ENCODE data around the gene UCK2. TPM values are rescaled to one million over a fixed set of nuclear protein-coding genes. Genes with fewer than 3 reads are reported as not detected.

Gene UCK2
- total RNA-seq, 1 donor from 2014 or later: 49.8 TPM

GRCh38 chr1:165892935-165893334, 65.5 kb downstream of the UCK2 start:
- H3K27me3 Mint-ChIP-seq (ENCODE audit: unreplicated experiment): no peaks in the 10 kb centered on the region
- no peak overlapping the region for H3K4me3 Mint-ChIP-seq (ENCODE audit: unreplicated experiment)
- no peak for DNase-seq (ENCODE audit: extremely low spot score, unreplicated experiment)
- TF ChIP-seq CTCF (IDR thresholded peaks at IDR 0.05): no peak
- H3K27ac Mint-ChIP-seq (ENCODE audit: unreplicated experiment): peak overlapping the region; percentile 98
- H3K4me1 Mint-ChIP-seq (ENCODE audit: unreplicated experiment): peaks cover 72% of the 10 kb centered on the region
- no peaks in the 10 kb centered on the region for H3K9me3 Mint-ChIP-seq (ENCODE audit: unreplicated experiment)
- peaks cover 14% of the 10 kb centered on the region for H3K36me3 Mint-ChIP-seq (ENCODE audit: unreplicated experiment)

- Mint-ChIP-seq H3K27ac (ENCODE audit: unreplicated experiment) (peak overlapping the region; percentile 98), H3K9me3 (ENCODE audit: unreplicated experiment) (no peaks in the 10 kb centered on the region), H3K4me3 (ENCODE audit: unreplicated experiment) (no peak overlapping the region), H3K4me1 (ENCODE audit: unreplicated experiment) (peaks cover 76% of the 10 kb centered on the region), H3K27me3 (ENCODE audit: unreplicated experiment) (no peaks in the 10 kb centered on the region), H3K36me3 (ENCODE audit: unreplicated experiment) (peaks cover 14% of the 10 kb centered on the region)
- no peak for TF ChIP-seq CTCF (IDR thresholded peaks at IDR 0.05)
- DNase-seq (ENCODE audit: extremely low spot score, unreplicated experiment): no peak
Measured at GRCh38 chr1:165893507-165893906, 66.1 kb downstream of the UCK2 start.

- peak overlapping the region; percentile 98 for H3K27ac Mint-ChIP-seq (ENCODE audit: unreplicated experiment)
- H3K36me3 Mint-ChIP-seq (ENCODE audit: unreplicated experiment): peaks cover 14% of the 10 kb centered on the region
- DNase-seq (ENCODE audit: extremely low spot score, unreplicated experiment): no peak
- no peaks in the 10 kb centered on the region for H3K9me3 Mint-ChIP-seq (ENCODE audit: unreplicated experiment)
- TF ChIP-seq CTCF (IDR thresholded peaks at IDR 0.05): peak; percentile 39
- peak overlapping the region; percentile 34 for H3K4me3 Mint-ChIP-seq (ENCODE audit: unreplicated experiment)
- peaks cover 87% of the 10 kb centered on the region for H3K4me1 Mint-ChIP-seq (ENCODE audit: unreplicated experiment)
- H3K27me3 Mint-ChIP-seq (ENCODE audit: unreplicated experiment): no peaks in the 10 kb centered on the region
Measured at GRCh38 chr1:165894591-165894990, 67.2 kb downstream of the UCK2 start.

- H3K4me1 Mint-ChIP-seq (ENCODE audit: unreplicated experiment): peaks cover 87% of the 10 kb centered on the region
- no peaks in the 10 kb centered on the region for H3K27me3 Mint-ChIP-seq (ENCODE audit: unreplicated experiment)
- DNase-seq (ENCODE audit: extremely low spot score, unreplicated experiment): no peak
- no peak for TF ChIP-seq CTCF (IDR thresholded peaks at IDR 0.05)
- peaks cover 14% of the 10 kb centered on the region for H3K36me3 Mint-ChIP-seq (ENCODE audit: unreplicated experiment)
- no peaks in the 10 kb centered on the region for H3K9me3 Mint-ChIP-seq (ENCODE audit: unreplicated experiment)
- peak overlapping the region; percentile 98 for H3K27ac Mint-ChIP-seq (ENCODE audit: unreplicated experiment)
- peak overlapping the region; percentile 56 for H3K4me3 Mint-ChIP-seq (ENCODE audit: unreplicated experiment)
Measured at GRCh38 chr1:165895451-165895871, 68.0 kb downstream of the UCK2 start.

- Mint-ChIP-seq H3K36me3 (ENCODE audit: unreplicated experiment) (peaks cover 15% of the 10 kb centered on the region), H3K4me1 (ENCODE audit: unreplicated experiment) (peaks cover 86% of the 10 kb centered on the region), H3K4me3 (ENCODE audit: unreplicated experiment) (peak overlapping the region; percentile 20), H3K9me3 (ENCODE audit: unreplicated experiment) (no peaks in the 10 kb centered on the region), H3K27ac (ENCODE audit: unreplicated experiment) (peak overlapping the region; percentile 98), H3K27me3 (ENCODE audit: unreplicated experiment) (no peaks in the 10 kb centered on the region)
- TF ChIP-seq CTCF (IDR thresholded peaks at IDR 0.05): no peak
- no peak for DNase-seq (ENCODE audit: extremely low spot score, unreplicated experiment)
Measured at GRCh38 chr1:165896277-165896676, 68.9 kb downstream of the UCK2 start.

Measured in osteocyte (in vitro differentiated cells).